Hair follicle dermal papilla cell (primary cell): ENCODE measurements around the gene EFCAB7. TPM values are rescaled to one million over a fixed set of nuclear protein-coding genes. Genes with fewer than 3 reads are reported as not detected.

Experiments used
- small RNA-seq: library from RNA; depleted of rRNA; stranded (forward); fragments of <200 nt; gene quantifications from one replicate; pipeline ENCODE3, GENCODE V24; 2012
- total RNA-seq: library from RNA; depleted of rRNA; stranded (reverse); fragments of >200 nt; gene quantifications from 2 replicates; pipeline ENCODE4 v1.2.3, GENCODE V29; 2012

Gene EFCAB7, protein sequence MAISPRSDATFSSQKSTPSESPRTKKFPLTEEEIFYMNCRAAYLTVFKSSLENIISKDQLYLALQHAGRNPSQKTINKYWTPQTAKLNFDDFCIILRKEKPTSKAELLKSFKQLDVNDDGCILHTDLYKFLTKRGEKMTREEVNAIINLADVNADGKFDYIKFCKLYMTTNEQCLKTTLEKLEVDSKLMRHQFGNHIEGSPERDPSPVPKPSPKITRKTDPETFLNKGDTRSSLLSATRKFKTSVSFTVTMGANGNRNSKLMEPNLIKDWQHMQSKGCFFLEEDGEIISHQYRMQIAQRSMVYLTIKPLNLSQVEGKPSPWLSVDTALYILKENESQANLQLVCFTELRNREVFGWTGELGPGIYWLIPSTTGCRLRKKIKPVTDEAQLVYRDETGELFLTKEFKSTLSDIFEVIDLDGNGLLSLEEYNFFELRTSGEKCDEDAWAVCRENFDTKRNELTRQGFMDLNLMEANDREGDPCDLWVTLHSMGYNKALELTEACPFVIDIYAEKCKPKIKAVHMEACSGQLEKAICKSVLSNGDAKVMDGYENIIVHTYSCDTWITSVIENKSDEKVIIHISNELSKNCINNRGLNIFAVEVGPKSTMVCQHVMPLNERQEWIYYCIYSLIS
- total RNA-seq: 5.5 and 9.6 TPM in 2 replicates

DNA sequence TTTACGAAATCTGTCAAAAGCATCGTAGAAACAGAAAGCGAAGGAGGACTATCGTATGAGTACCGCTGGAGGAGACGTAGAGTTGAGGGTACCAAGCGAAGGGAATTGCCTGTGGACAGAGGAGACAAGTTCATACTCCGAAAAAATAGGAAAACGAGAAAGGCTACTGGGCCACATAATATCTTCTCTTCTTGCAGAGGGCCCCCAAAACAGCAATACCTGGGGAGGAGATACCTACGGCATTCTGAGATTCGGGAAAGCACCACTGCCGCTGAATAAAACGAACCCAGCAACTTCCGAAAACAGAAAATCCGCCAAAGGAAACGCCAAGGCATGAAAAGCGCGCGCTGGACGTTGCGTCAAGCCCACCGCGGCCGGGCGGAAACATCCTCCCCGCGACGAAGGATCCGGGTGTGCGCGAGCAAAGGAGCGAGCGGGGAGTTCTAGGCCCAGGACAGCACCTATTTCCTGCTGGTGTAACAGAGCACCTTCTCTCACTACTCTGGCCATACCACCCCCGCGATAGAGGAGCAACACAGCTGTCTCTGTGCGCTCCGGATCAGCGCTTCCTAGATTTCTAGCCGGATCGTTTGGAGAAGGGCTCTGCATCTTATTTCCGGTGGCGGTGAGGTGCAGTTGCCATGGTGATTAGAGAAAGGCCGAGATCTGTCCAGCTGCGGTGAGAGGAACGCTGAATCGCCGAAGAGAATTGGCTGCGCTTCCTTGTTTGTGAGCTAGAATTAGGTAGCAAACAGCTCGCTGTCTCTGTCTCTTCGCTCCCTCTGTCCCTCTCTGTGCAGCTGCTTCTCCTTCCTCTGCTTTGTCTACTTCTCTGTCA is at the start of gene EFCAB7, which contains the start of gene ITGB3BP:
EFCAB7 (plus strand) TSS at position 635 of the 838 bp plus-strand sequence. CDS start 2,048 bp downstream, outside the sequence.
ITGB3BP (minus strand) TSS at position 335 of the 838 bp plus-strand sequence; CDS start at position 243, 92 bp downstream.

DNA sequence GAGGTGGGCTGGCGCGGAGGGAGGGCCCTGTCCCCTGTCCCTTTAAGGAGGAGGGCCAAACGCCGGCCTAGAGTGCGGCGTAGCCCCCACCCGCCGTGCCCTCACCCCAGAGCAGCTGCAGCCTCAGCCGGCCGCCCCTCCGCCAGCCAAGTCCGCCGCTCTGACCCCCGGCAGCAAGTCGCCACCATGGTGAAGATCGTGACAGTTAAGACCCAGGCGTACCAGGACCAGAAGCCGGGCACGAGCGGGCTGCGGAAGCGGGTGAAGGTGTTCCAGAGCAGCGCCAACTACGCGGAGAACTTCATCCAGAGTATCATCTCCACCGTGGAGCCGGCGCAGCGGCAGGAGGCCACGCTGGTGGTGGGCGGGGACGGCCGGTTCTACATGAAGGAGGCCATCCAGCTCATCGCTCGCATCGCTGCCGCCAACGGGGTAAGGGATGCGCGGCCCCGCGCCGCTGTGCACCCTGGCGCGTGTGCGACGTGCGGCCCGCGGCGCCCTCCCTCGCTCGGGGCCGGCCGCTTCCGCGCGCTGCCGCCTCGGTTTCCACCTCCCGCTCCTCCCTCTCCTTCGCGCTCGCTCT is 70.1 kb downstream of the EFCAB7 start, which contains the start of gene PGM1:
PGM1 (plus strand) TSS at position 109 of the 583 bp plus-strand sequence; CDS start at position 187, 78 bp downstream.

Small RNA genes lying within 50 kb of the gene (small RNA-seq; reads per million reads assigned to genes)
- gene RF02105: not detected
- not detected for gene RF02106
- gene RF02107: not detected
- gene RF02108: not detected
- gene RF02109: not detected
- not detected for gene RF02110
- gene RN7SL488P: not detected
- not detected for gene RNU7-123P

Other genes starting within 250 kb of the EFCAB7 start
- gene FOXD3, start 201.0 kb upstream of the EFCAB7 start, total RNA-seq: not detected in 2 replicates
- 8.4 and 9.1 TPM in 2 replicates for gene ALG6, start 155.9 kb upstream of the EFCAB7 start, total RNA-seq
- gene ITGB3BP, start 300 bp upstream of the EFCAB7 start, total RNA-seq: 13.7 and 15.1 TPM in 2 replicates
- gene PGM1, start 69.9 kb downstream of the EFCAB7 start, total RNA-seq: 77.4 and 81.3 TPM in 2 replicates